CD14-positive monocyte (primary cell): ENCODE results near the gene RERE. TPM values are rescaled to one million over a fixed set of nuclear protein-coding genes. Genes with fewer than 3 reads are reported as not detected.

Experiments
- DNase-seq, 3 donors: peaks; one replicate each; pipeline ENCODE4 v3.0.0-alpha.2; 2011 to 2022
- H2AFZ ChIP-seq: 2 replicates; pipeline ENCODE4 v1.6.0; 2012; ENCODE audit warnings: mild to moderate bottlenecking, low read depth, low read length, inconsistent platforms; ENCODE audit not compliant: insufficient read depth, poor library complexity, severe bottlenecking
- H3K27ac ChIP-seq, 2 donors: 1 replicate in 1 of 2; 2 replicates in 1 of 2; pipeline ENCODE4 v1.5.1; 2012 to 2013; ENCODE audit warnings: low read length in 2 of 2, control low read depth in 1 of 2, inconsistent platforms in 1 of 2, low read depth in 1 of 2, mild to moderate bottlenecking in 1 of 2
- H3K27me3 ChIP-seq, 2 donors: one replicate each; pipeline versions ENCODE4 v1.6.0 to v1.6.1; 2011 to 2013; ENCODE audit warnings: low read length in 2 of 2; ENCODE audit not compliant: control insufficient read depth in 2 of 2, insufficient read depth in 2 of 2
- H3K36me3 ChIP-seq, 2 donors: replicated peaks in 1 of 2; 1 replicate in 1 of 2; 2 replicates in 1 of 2; pipeline versions ENCODE4 v1.5.1 to v1.6.1; 2012 to 2013; ENCODE audit warnings: low read length in 2 of 2, control low read depth in 1 of 2, inconsistent platforms in 1 of 2, mild to moderate bottlenecking in 1 of 2; ENCODE audit not compliant: insufficient read depth in 2 of 2, control insufficient read depth in 1 of 2
- H3K4me1 ChIP-seq, 2 donors: 1 replicate in 1 of 2; 2 replicates in 1 of 2; pipeline versions ENCODE4 v1.5.1 to v1.6.1; 2012 to 2013; ENCODE audit warnings: low read length in 2 of 2, control low read depth in 1 of 2, inconsistent platforms in 1 of 2, mild to moderate bottlenecking in 1 of 2, moderate library complexity in 1 of 2; ENCODE audit not compliant: insufficient read depth in 2 of 2, control insufficient read depth in 1 of 2
- H3K4me2 ChIP-seq: replicated peaks from 2 replicates; pipeline ENCODE3; 2012; ENCODE audit warnings: low read length, moderate library complexity, mild to moderate bottlenecking; ENCODE audit not compliant: poor library complexity, severe bottlenecking; ENCODE audit errors: extremely low read depth
- H3K4me3 ChIP-seq, 3 experiments: fragments of 200-600 bp in 1 of 3; sonication (generic) in 1 of 3; replicated peaks in 1 of 3; 1 replicate in 2 of 3; 2 replicates in 1 of 3; pipeline ENCODE4 v1.5.1; 2011 to 2013; ENCODE audit warnings: low read length in 3 of 3, mild to moderate bottlenecking in 3 of 3, control low read depth in 2 of 3, low read depth in 2 of 3, inconsistent platforms in 1 of 3, moderate library complexity in 1 of 3
- H3K79me2 ChIP-seq: 2 replicates; pipeline ENCODE4 v1.6.0; 2012; ENCODE audit warnings: mild to moderate bottlenecking, control low read depth, inconsistent platforms, low read length, moderate library complexity; ENCODE audit not compliant: insufficient read depth
- H3K9ac ChIP-seq: 2 replicates; pipeline ENCODE4 v1.6.0; 2017; ENCODE audit warnings: low read length, mild to moderate bottlenecking; ENCODE audit not compliant: insufficient read depth, poor library complexity, severe bottlenecking
- H3K9me3 ChIP-seq, 2 donors: replicated peaks in 1 of 2; 1 replicate in 1 of 2; 2 replicates in 1 of 2; pipeline versions ENCODE4 v1.5.1 to v1.6.1; 2012 to 2013; ENCODE audit warnings: low read length in 2 of 2, control low read depth in 1 of 2; ENCODE audit not compliant: control insufficient read depth in 1 of 2, insufficient read depth in 1 of 2
- H4K20me1 ChIP-seq: 2 replicates; pipeline ENCODE4 v1.6.0; 2012; ENCODE audit warnings: mild to moderate bottlenecking, low read length, control low read depth, moderate library complexity; ENCODE audit not compliant: insufficient read depth
- H3K27ac Mint-ChIP-seq, 7 donors: one replicate each; pipeline ENCODE4 v1.8.0; 2020; ENCODE audit warnings: mild to moderate bottlenecking in 7 of 7, mixed read lengths in 7 of 7, moderate library complexity in 6 of 7, inconsistent platforms in 2 of 7
- H3K27me3 Mint-ChIP-seq, 3 donors: one replicate each; pipeline ENCODE4 v1.8.0; 2021 to 2022; ENCODE audit warnings: low read depth in 3 of 3, mild to moderate bottlenecking in 3 of 3, mixed read lengths in 3 of 3, moderate library complexity in 3 of 3, inconsistent platforms in 1 of 3
- H3K36me3 Mint-ChIP-seq, 2 donors: one replicate each; pipeline ENCODE4 v1.8.0; 2020; ENCODE audit warnings: mixed read lengths in 2 of 2, inconsistent platforms in 1 of 2, mild to moderate bottlenecking in 1 of 2
- H3K4me1 Mint-ChIP-seq: one replicate; pipeline ENCODE4 v1.8.0; 2020; ENCODE audit warnings: mild to moderate bottlenecking, mixed read lengths
- H3K4me3 Mint-ChIP-seq, 2 donors: one replicate each; pipeline ENCODE4 v1.8.0; 2020; ENCODE audit warnings: mild to moderate bottlenecking in 2 of 2, mixed read lengths in 2 of 2, moderate library complexity in 1 of 2
- H3K9me3 Mint-ChIP-seq, 7 donors: one replicate each; pipeline ENCODE4 v1.8.0; 2020 to 2022; ENCODE audit warnings: mixed read lengths in 7 of 7, mild to moderate bottlenecking in 6 of 7, moderate library complexity in 6 of 7, inconsistent platforms in 2 of 7
- WGBS: methylation state at CpG from one replicate; pipeline ENCODE4 v1.1.5; 2013; ENCODE audit warnings: missing lambda C conversion rate; ENCODE audit not compliant: insufficient coverage; 5-methylcytosine and 5-hydroxymethylcytosine counted together
- intact Hi-C, 2 donors: fragments of 100-400 bp; cut with micrococcal nuclease; formaldehyde crosslinking; loops; one replicate each; pipeline versions ENCODE4 v1.15.0 to v1.15.1; 2023
- polyA plus RNA-seq, 3 donors: library from polyadenylated mRNA; depleted of rRNA in 1 of 3; unstranded in 2 of 3; stranded (reverse) in 1 of 3; fragments of 300-500 nt in 2 of 3; fragments of >200 nt in 1 of 3; fragmentation: Illumina TruSeq in 2 of 3; gene quantifications; 1 replicate in 2 of 3; 2 replicates in 1 of 3; pipeline ENCODE4 v1.2.3, GENCODE V29; 2012 to 2021
- TF ChIP-seq, protein P1 (sequence below): fragments of 200-600 bp; IDR thresholded peaks from one replicate; pipeline ENCODE4 v1.8.0; 2022; ENCODE audit warnings: antibody characterized with exemption, mild to moderate bottlenecking

The RERE gene
- polyA plus RNA-seq, 3 donors, result 1.2 to 19.4 (median 3.8) TPM

DNA sequence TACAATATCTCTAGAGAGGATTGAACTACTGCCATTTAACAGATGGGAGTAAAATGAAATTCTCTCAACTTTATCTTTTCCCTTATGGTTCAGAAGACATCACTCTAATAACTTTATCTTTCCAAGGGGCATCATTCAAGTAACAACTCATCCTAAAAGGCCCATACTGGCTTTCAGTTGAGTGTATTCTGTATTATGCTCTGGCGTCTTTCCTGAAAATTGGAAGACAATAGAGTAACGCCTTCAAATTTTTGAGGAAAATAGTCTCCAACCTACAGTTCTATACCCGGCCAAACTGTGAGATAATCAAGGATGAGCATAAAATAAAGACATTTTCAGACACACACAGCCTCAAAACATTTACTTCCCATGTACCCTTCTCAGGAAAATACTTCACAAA lies 103.3 kb downstream of the RERE start:
- intact Hi-C loops, result no loop called here
- Histone ChIP-seq H3K9me3 (no peaks in the 10 kb centered on the region), H3K4me3 (no peak overlapping the region), H3K27ac (no peak overlapping the region), H4K20me1 (no peaks in the 10 kb centered on the region), H2AFZ (no peak overlapping the region), H3K79me2 (peaks cover 13% of the 10 kb centered on the region), H3K4me2 (no peak overlapping the region), H3K4me1 (peaks cover 16 to 19% of the 10 kb centered on the region in 2 donors), H3K27me3 (no peaks in the 10 kb centered on the region), H3K9ac (no peak overlapping the region), H3K36me3 (no peaks in the 10 kb centered on the region)
- DNase-seq, result no peak
- Mint-ChIP-seq H3K27ac (peak overlapping the region in 1 of 7 donors; percentile 83), H3K27me3 (peaks cover 0 to 4% (median 0%) of the 10 kb centered on the region in 3 donors), H3K4me1 (peaks cover 18% of the 10 kb centered on the region), H3K36me3 (no peaks in the 10 kb centered on the region), H3K9me3 (no peaks in the 10 kb centered on the region), H3K4me3 (no peak overlapping the region)
- no CpG with 5 or more reads among the region's 3 CpGs for WGBS
- TF ChIP-seq, protein P1, sequence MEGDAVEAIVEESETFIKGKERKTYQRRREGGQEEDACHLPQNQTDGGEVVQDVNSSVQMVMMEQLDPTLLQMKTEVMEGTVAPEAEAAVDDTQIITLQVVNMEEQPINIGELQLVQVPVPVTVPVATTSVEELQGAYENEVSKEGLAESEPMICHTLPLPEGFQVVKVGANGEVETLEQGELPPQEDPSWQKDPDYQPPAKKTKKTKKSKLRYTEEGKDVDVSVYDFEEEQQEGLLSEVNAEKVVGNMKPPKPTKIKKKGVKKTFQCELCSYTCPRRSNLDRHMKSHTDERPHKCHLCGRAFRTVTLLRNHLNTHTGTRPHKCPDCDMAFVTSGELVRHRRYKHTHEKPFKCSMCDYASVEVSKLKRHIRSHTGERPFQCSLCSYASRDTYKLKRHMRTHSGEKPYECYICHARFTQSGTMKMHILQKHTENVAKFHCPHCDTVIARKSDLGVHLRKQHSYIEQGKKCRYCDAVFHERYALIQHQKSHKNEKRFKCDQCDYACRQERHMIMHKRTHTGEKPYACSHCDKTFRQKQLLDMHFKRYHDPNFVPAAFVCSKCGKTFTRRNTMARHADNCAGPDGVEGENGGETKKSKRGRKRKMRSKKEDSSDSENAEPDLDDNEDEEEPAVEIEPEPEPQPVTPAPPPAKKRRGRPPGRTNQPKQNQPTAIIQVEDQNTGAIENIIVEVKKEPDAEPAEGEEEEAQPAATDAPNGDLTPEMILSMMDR, result no peak

DNA sequence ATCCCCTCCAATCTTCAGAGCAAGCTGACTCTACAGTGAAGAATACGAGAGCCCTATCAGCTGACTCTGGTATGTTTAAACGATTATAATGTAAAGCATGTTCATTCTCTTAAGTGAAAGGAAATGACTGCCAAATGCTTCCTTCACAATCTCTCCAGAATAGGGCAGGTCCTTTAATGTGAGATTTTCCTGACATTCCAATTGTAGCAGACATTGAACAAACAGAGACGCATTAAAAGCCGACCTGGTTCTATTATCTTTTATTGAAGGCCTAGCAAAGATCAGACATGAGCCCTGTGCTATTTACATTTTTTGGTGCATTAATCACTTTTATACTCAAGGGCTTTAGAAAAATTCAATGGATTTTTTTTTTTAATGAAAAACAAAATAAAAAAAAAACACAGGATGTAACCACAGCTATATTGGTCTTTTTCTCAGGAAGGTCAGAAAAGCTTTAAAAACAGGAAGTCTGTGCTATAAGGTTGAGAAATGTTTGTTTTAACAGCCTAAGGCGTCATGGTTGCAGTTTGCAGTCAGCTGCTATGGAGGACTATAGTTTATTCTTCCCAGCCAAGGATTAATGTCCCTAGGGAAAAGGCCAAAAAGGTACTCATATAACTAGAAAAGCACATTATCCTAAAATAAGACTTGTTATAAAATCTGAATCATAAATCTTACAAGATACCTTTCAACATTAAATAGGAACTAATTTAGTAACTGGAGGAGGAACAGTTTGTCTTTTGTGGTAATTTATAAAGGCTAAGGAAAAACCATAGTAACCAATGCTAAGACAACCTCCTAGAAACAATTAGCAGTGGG lies 104.8 kb downstream of the RERE start:
- peak overlapping the region; percentile 77 for H3K4me2 ChIP-seq
- H3K4me1 ChIP-seq, result peaks cover 16 to 19% of the 10 kb centered on the region in 2 donors
- H2AFZ ChIP-seq, result peak overlapping the region; percentile 49

More for the DNA sequence above, 104.8 kb downstream of the RERE start:
- H3K27ac Mint-ChIP-seq, result peak overlapping the region; percentile 64 to 86 (median 79)
- no peaks in the 10 kb centered on the region for H3K9me3 ChIP-seq
- H3K4me3 ChIP-seq, result peak overlapping the region in 2 of 3 experiments; percentile 23 to 68
- H3K27me3 ChIP-seq, result no peaks in the 10 kb centered on the region
- H3K4me3 Mint-ChIP-seq, result peak overlapping the region; percentile 13 to 72
- no peaks in the 10 kb centered on the region for H3K36me3 ChIP-seq
- H3K9ac ChIP-seq, result peak overlapping the region; percentile 41
- H3K36me3 Mint-ChIP-seq, result no peaks in the 10 kb centered on the region
- intact Hi-C loops, result no loop called here
- TF ChIP-seq, protein P1, result no peak
- H4K20me1 ChIP-seq, result no peaks in the 10 kb centered on the region
- H3K9me3 Mint-ChIP-seq, result no peaks in the 10 kb centered on the region
- H3K4me1 Mint-ChIP-seq, result peaks cover 18% of the 10 kb centered on the region
- peak; percentile 51 to 84 (median 52) for DNase-seq
- no CpG with 5 or more reads among the region's 5 CpGs for WGBS
- peak overlapping the region in 1 of 2 donors; percentile 81 for H3K27ac ChIP-seq
- H3K79me2 ChIP-seq, result peaks cover 13% of the 10 kb centered on the region
- peaks cover 0 to 5% (median 0%) of the 10 kb centered on the region in 3 donors for H3K27me3 Mint-ChIP-seq
